ENCODE results near the gene TYRP1. TPM values are rescaled to one million over a fixed set of nuclear protein-coding genes. Genes with fewer than 3 reads are reported as not detected.

TYRP1 gene
- total RNA-seq, 1 experiment from 2014 or later: 1.5 TPM

DNA sequence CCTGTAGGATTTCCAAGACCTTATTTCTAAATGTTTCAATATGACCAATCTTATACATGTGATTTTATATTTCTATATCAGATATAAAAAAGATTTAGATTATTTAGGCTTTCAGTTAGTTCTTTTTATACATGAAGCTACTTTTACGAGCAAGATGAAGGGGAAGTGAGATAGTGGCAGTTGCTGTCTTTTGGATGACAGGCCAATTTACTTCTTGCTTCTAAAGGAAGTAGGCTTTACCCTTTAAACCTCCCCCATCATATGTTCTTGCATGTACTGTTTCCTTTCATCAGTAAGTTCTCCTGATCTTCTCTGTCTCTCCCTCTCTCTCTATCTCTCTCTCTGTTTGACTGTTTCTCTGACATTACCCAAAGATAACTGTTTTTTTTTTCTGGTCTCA lies 4.0 kb upstream of the TYRP1 start:
- BruUV-seq (replicated peaks): no TSS peak
- H3K27me3 ChIP-seq (replicated peaks; ENCODE audit: insufficient read depth, low read depth, low read length, poor library complexity): no peaks in the 10 kb centered on the region
- H3K36me3 ChIP-seq (ENCODE audit: insufficient read depth, low read length, poor library complexity, severe bottlenecking): no peaks in the 10 kb centered on the region
- no peaks in the 10 kb centered on the region for H3K4me1 ChIP-seq (ENCODE audit: insufficient read depth, low read length, poor library complexity, severe bottlenecking)
- H3K27ac ChIP-seq (ENCODE audit: low read depth, low read length, poor library complexity, severe bottlenecking): no peak overlapping the region
- H3K4me3 ChIP-seq (ENCODE audit: low read depth, low read length, poor library complexity, severe bottlenecking): no peak overlapping the region
- intact Hi-C loops (cut with micrococcal nuclease; ENCODE audit: unreplicated experiment): no loop called here
- no peak for TF ChIP-seq EZH2 (IDR thresholded peaks at IDR 0.05; ENCODE audit: borderline replicate concordance, low read depth, low read length, poor library complexity, severe bottlenecking)
- DNase-seq (ENCODE audit: low spot score): no peak
- ChIA-PET CTCF (no interaction called here), POLR2A (ENCODE audit: low non-redundant PET) (no interaction called here)
- H3K9me3 ChIP-seq (ENCODE audit: low read depth, low read length, poor library complexity, severe bottlenecking): no peaks in the 10 kb centered on the region

GRCh38 chr9:12694013-12694412 lies 828 bp downstream of the TYRP1 start:
- intact Hi-C loops (cut with micrococcal nuclease; ENCODE audit: unreplicated experiment): no loop called here
- H3K27ac ChIP-seq (ENCODE audit: low read depth, low read length, poor library complexity, severe bottlenecking): no peak overlapping the region
- no peaks in the 10 kb centered on the region for H3K36me3 ChIP-seq (ENCODE audit: insufficient read depth, low read length, poor library complexity, severe bottlenecking)
- DNase-seq (ENCODE audit: low spot score): no peak
- ChIA-PET CTCF (no interaction called here), POLR2A (ENCODE audit: low non-redundant PET) (no interaction called here)
- H3K4me1 ChIP-seq (ENCODE audit: insufficient read depth, low read length, poor library complexity, severe bottlenecking): peaks cover 27% of the 10 kb centered on the region
- H3K9me3 ChIP-seq (ENCODE audit: low read depth, low read length, poor library complexity, severe bottlenecking): no peaks in the 10 kb centered on the region
- no peaks in the 10 kb centered on the region for H3K27me3 ChIP-seq (replicated peaks; ENCODE audit: insufficient read depth, low read depth, low read length, poor library complexity)
- no peak overlapping the region for H3K4me3 ChIP-seq (ENCODE audit: low read depth, low read length, poor library complexity, severe bottlenecking)
- TF ChIP-seq EZH2 (IDR thresholded peaks at IDR 0.05; ENCODE audit: borderline replicate concordance, low read depth, low read length, poor library complexity, severe bottlenecking) (no peak), CTCF (conservative IDR thresholded peaks at IDR 0.05; ENCODE audit: low read depth, low read length) (no peak)
- no TSS peak for BruUV-seq (replicated peaks)

- H3K4me1 ChIP-seq (ENCODE audit: insufficient read depth, low read length, poor library complexity, severe bottlenecking): peaks cover 27% of the 10 kb centered on the region
- no peak overlapping the region for H3K27ac ChIP-seq (ENCODE audit: low read depth, low read length, poor library complexity, severe bottlenecking)
- ChIA-PET CTCF (no interaction called here), POLR2A (ENCODE audit: low non-redundant PET) (no interaction called here)
- TF ChIP-seq CTCF (conservative IDR thresholded peaks at IDR 0.05; ENCODE audit: low read depth, low read length) (no peak), EZH2 (IDR thresholded peaks at IDR 0.05; ENCODE audit: borderline replicate concordance, low read depth, low read length, poor library complexity, severe bottlenecking) (no peak)
- no peak for DNase-seq (ENCODE audit: low spot score)
- intact Hi-C loops (cut with micrococcal nuclease; ENCODE audit: unreplicated experiment): no loop called here
- H3K9me3 ChIP-seq (ENCODE audit: low read depth, low read length, poor library complexity, severe bottlenecking): no peaks in the 10 kb centered on the region
- BruUV-seq (replicated peaks): no TSS peak
- no peaks in the 10 kb centered on the region for H3K36me3 ChIP-seq (ENCODE audit: insufficient read depth, low read length, poor library complexity, severe bottlenecking)
- no peaks in the 10 kb centered on the region for H3K27me3 ChIP-seq (replicated peaks; ENCODE audit: insufficient read depth, low read depth, low read length, poor library complexity)
- H3K4me3 ChIP-seq (ENCODE audit: low read depth, low read length, poor library complexity, severe bottlenecking): no peak overlapping the region
Measured at GRCh38 chr9:12695474-12695873, 2.3 kb downstream of the TYRP1 start.

DNA sequence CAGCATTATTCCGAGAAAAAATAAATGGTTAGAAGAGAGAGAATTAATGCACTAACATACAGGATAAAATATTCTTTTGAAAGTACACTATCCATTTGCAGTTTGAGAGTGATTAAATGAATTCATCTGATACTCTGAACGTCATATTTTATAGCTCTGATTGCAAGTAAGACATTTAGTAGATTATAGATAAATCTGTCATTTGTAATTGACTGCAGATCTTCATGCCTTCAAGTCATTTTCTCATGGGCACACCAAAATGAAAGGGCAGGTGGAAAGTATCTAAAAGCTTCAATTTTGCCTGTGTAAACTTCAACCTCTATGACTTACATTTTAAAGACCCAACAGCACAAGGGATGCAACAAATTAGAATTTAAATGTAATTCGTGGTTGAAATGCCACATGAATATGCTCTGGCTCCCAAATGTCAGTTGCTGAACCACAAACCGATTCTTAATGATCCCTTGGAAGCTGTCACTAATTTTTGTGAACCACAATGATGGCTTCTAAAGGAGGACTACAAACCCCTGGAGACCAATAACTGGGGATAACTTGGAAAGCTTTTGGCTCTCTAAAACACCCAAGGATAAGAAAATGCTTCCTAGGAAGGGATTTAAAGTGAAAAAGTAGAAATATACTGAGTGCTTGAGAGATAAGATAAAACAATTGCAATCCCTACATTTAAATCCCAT lies 3.9 kb downstream of the TYRP1 start:
- Histone ChIP-seq H3K9me3 (ENCODE audit: low read depth, low read length, poor library complexity, severe bottlenecking) (no peaks in the 10 kb centered on the region), H3K36me3 (ENCODE audit: insufficient read depth, low read length, poor library complexity, severe bottlenecking) (no peaks in the 10 kb centered on the region), H3K4me1 (ENCODE audit: insufficient read depth, low read length, poor library complexity, severe bottlenecking) (peaks cover 27% of the 10 kb centered on the region), H3K27me3 (replicated peaks; ENCODE audit: insufficient read depth, low read depth, low read length, poor library complexity) (no peaks in the 10 kb centered on the region), H3K4me3 (ENCODE audit: low read depth, low read length, poor library complexity, severe bottlenecking) (no peak overlapping the region), H3K27ac (ENCODE audit: low read depth, low read length, poor library complexity, severe bottlenecking) (no peak overlapping the region)
- BruUV-seq (replicated peaks): no TSS peak
- no peak for TF ChIP-seq EZH2 (IDR thresholded peaks at IDR 0.05; ENCODE audit: borderline replicate concordance, low read depth, low read length, poor library complexity, severe bottlenecking)
- no peak for TF ChIP-seq CTCF (conservative IDR thresholded peaks at IDR 0.05; ENCODE audit: low read depth, low read length)
- intact Hi-C loops (cut with micrococcal nuclease; ENCODE audit: unreplicated experiment): no loop called here
- peak; percentile 76 for DNase-seq (ENCODE audit: low spot score)
- POLR2A ChIA-PET (ENCODE audit: low non-redundant PET): no interaction called here
- CTCF ChIA-PET: no interaction called here

All from A673 (cell line).